GM19023 (cell line): ENCODE data around the gene ULBP3.
"Not testable (repeated sequence)": the region's sequence is repeated elsewhere in the genome, so short reads cannot be mapped to it uniquely, and the experiment has no call there.

ENCODE experiments used
- ATAC-seq: cut with Tn5 transposase; IDR thresholded peaks from one replicate; pipeline ENCODE4 v1.9.1; 2021; ENCODE audit warnings: mild to moderate bottlenecking, moderate library complexity; ENCODE audit not compliant: unreplicated experiment

The ULBP3 gene

GRCh38 chr6:150043501-150044412, 25.2 kb downstream of the ULBP3 start:
- no peak for ATAC-seq

GRCh38 chr6:150043096-150043495, 25.8 kb downstream of the ULBP3 start:
- no peak for ATAC-seq

DNA sequence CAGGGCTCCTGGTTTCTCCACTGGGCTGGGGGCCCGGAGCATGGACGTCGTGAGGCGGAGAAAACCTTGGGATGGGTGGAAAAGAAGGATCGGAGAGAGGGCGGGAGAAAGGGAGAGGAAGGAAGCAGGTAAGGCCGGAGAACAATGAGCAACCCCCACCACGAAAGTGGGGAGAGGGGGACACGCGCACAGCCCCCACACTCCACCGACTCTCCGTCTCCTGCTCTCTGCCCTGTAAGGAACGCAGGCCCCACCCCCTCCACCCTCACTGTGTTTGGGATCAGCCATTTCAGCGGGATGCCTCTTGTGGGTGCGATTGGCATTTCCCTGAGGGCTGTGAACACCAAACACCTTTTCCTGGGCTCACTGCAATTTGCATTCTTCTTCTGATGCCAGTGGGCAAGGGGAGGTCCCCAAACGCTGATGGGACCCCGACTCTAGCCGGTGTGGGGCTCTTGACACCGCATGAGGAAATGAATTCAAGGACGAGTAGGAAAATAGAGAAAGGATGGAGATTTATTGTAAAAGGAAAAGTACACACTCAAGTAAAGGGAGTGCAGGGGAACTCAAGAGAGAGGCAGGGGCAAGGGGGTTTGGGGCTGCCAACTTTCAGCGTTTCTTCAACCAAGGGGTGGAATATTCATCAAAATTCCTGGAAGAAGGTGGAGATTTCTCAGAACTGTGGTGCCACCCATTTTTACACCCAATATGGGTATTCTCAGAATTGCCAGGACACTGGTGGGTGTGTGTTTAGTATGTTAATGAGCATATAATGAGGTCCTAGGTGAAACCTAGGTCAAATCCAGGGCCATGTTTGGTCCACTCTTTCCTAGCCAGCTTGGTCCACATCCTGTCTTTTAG, 30.5 kb downstream of the ULBP3 start:
- ATAC-seq = no peak

GRCh38 chr6:150037526-150038201, 31.3 kb downstream of the ULBP3 start:
- ATAC-seq = no peak

DNA sequence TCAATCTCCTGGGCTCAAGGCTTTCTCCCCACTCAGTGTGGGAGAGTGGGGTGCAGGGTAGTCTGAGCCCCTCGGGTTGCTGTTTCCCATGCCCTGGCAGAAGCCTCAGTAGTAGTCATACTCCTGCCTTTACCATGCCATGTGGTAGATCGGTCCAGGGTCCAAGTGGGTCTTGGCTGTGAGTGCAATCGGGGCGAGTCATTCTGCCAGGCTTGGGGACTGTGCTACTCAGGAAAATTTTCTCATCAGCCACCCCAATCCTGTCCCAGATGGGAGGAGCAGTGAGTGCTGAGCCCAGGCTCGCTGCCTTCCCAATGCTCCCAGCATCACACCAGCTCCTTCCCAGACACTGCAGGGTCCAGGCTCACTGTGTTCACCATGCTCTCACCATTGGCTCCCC, 32.8 kb downstream of the ULBP3 start:
- ATAC-seq = no peak

DNA sequence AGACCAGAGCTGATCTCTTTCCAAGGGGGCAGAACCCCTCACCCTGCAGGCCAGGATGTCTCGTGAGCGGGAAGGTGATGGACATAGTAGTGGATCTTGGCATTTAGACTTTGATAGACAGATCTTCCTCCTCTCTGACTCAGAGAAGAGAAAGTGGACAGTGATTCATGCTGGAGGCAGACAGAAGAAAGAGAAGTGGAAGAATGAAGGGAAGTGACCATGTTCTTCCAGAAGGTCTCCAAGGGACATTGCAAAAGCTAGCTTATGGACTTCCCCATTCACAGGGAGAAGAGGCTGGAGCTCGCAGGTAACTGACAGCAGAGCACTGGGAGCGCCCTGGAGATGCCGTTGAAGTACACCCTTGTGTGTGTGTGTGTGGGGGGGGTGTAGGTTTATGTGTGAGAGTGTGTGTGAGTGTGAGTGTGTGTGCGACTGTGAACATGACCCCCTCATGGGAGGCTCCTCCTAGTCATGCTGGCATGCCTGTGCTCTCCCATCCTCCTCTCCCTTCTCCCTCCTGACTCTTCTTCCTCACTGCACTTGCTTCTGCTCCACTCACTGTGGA, 35.6 kb downstream of the ULBP3 start:
- ATAC-seq = no peak

DNA sequence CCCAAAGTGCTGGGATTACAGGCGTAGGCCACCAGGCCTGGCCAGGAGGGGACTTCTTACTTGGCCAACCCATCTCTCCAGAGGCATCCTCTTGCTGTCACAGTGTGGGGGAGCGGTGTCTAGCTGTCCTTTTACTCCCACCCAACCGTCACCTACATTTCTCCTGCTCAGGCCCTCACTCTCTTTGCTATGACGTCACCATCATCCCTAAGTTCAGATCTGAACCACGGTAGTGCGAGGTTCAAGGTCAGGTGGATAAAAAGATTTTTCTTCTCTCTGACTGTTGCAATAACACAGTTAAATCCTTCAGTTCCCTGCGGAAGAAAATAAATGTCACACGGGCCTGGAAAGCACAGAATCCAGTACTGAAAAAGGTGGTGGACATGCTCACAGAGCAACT, 36.3 kb downstream of the ULBP3 start:
- no peak for ATAC-seq

DNA sequence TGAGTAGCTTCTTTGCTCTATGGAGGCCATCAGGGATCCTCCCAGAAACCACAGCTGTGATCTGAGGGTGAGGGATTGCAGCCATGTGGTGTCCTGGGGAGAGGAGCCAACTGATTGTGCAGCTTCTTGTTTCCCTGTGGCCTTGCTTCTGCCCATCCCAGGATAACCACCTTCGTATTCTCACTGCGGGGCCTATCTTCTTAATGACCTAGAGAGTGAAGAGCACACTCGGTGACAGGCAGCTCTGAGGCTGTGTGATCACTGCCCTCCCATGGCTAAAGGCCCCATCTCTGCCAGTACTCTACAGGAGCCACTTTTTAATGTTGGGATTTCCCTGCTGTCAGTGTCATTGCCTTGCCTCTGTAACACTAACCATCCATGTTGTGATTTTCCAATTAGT, 38.3 kb downstream of the ULBP3 start:
- no peak for ATAC-seq

- ATAC-seq = peak; percentile 72
Measured at GRCh38 chr6:150029749-150030148, 39.2 kb downstream of the ULBP3 start.

DNA sequence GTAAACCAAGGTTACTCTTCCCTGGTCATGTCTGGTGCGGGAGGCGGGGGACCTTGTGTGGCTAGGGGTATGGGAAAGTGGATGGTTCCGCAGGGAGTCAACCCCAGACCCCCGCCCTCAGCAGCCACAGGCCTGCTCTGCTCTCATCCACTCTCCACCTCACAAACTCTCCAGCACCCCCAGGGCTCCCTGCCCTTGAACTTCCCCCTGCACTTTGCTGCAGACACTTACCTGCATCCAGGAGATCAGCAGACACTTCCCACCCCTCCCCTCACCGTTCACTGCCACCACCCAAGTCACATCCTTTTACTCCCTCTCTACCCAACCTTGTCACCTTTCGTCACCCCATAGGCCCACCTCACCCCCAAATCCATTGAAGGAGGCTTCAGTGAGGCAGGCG, 39.6 kb downstream of the ULBP3 start:
- no peak for ATAC-seq

GRCh38 chr6:150028799-150029198, 40.1 kb downstream of the ULBP3 start:
- ATAC-seq = no peak

GRCh38 chr6:150027806-150028565, 40.9 kb downstream of the ULBP3 start:
- no peak for ATAC-seq

- ATAC-seq = no peak
Measured at GRCh38 chr6:150026976-150027805, 41.7 kb downstream of the ULBP3 start.

GRCh38 chr6:150025201-150025917, 43.6 kb downstream of the ULBP3 start, which contains the start of gene RAET1L:
Gene RAET1L (minus strand): TSS chr6:150025532. CDS start chr6:150025471, 61 bp downstream.
- no peak for ATAC-seq

GRCh38 chr6:150024646-150025155, 44.2 kb downstream of the ULBP3 start:
- ATAC-seq = no peak

GRCh38 chr6:150024021-150024420, 44.9 kb downstream of the ULBP3 start:
- not testable (repeated sequence) for ATAC-seq

GRCh38 chr6:150021870-150022269, 47.1 kb downstream of the ULBP3 start:
- ATAC-seq = not testable (repeated sequence)

GRCh38 chr6:150018846-150019580, 49.9 kb downstream of the ULBP3 start:
- ATAC-seq = no peak
